Muscle of back (tissue), 11 donors: Measurements from ENCODE around the gene C1orf167. TPM values are rescaled to one million over a fixed set of nuclear protein-coding genes. Genes with fewer than 3 reads are reported as not detected.

Source experiments
- DNase-seq, 3 donors: peaks; one replicate each; pipeline versions ENCODE4 v3.0.0 to v3.0.0-alpha.2; 2013
- polyA plus RNA-seq, 10 donors: library from polyadenylated mRNA; unstranded; fragments of 120-200 nt; gene quantifications; one replicate each; pipeline ENCODE4 v1.2.1, GENCODE V29; 2013; ENCODE audit not compliant: insufficient read length in 10 of 10

The C1orf167 gene
- polyA plus RNA-seq, 10 donors: 2.0 to 15.5 (median 9.2) TPM; not detected in 1

GRCh38 chr1:11835441-11836225, 73.6 kb downstream of the C1orf167 start:
- no peak for DNase-seq

- no peak for DNase-seq
These were observed 75.2 kb downstream of the C1orf167 start for GRCh38 chr1:11836955-11837766.

GRCh38 chr1:11837767-11838348, 75.9 kb downstream of the C1orf167 start:
- DNase-seq: no peak

GRCh38 chr1:11838349-11839272, 76.6 kb downstream of the C1orf167 start:
- peak; percentile 42 to 79 (median 70) for DNase-seq

Other genes starting within 250 kb of the C1orf167 start
- 1 to 10 TPM in 1 of 10 donors, under 1 TPM in 9; 0.21 to 1.6 (median 0.49) TPM for gene FBXO2, start 107.8 kb upstream of the C1orf167 start, polyA plus RNA-seq
- gene FBXO44, start 107.3 kb upstream of the C1orf167 start, polyA plus RNA-seq: 1 to 10 TPM; 3.3 to 6.3 (median 4.0) TPM
- gene FBXO6, start 98.0 kb upstream of the C1orf167 start, polyA plus RNA-seq: 1 to 10 TPM; 1.8 to 4.8 (median 3.6) TPM
- 10 to 100 TPM; 17.0 to 36.9 (median 27.7) TPM for gene MAD2L2, start 81.0 kb upstream of the C1orf167 start, polyA plus RNA-seq
- under 1 TPM; 0.22 to 0.53 (median 0.36) TPM for gene DRAXIN, start 70.5 kb upstream of the C1orf167 start, polyA plus RNA-seq
- 10 to 100 TPM; 13.9 to 20.4 (median 16.7) TPM for gene AGTRAP, start 26.1 kb upstream of the C1orf167 start, polyA plus RNA-seq
- gene MTHFR, start 43.8 kb downstream of the C1orf167 start, polyA plus RNA-seq: 10 to 100 TPM; 22.4 to 45.2 (median 35.8) TPM
- gene CLCN6, start 44.0 kb downstream of the C1orf167 start, polyA plus RNA-seq: 10 to 100 TPM in 8 of 10 donors, 1 to 10 TPM in 2; 9.4 to 17.4 (median 13.2) TPM
- 1 to 10 TPM in 9 of 10 donors, under 1 TPM in 1; 0.81 to 2.9 (median 1.5) TPM for gene NPPA, start 85.6 kb downstream of the C1orf167 start, polyA plus RNA-seq
- gene NPPB, start 96.8 kb downstream of the C1orf167 start, polyA plus RNA-seq: not detected
- 10 to 100 TPM; 26.1 to 33.9 (median 29.2) TPM for gene KIAA2013, start 164.2 kb downstream of the C1orf167 start, polyA plus RNA-seq
- gene PLOD1, start 172.5 kb downstream of the C1orf167 start, polyA plus RNA-seq: 100 to 1,000 TPM; 133 to 221 (median 172) TPM
- gene MFN2, start 218.3 kb downstream of the C1orf167 start, polyA plus RNA-seq: 10 to 100 TPM; 53.5 to 81.4 (median 67.3) TPM